GM12878 (cell line): ENCODE data around the gene F7.

Experiments used
- ATF2 ChIP-seq: IDR thresholded peaks from 2 replicates; pipeline ENCODE4 v1.6.1; 2012; ENCODE audit warnings: low read length, inconsistent platforms
- BRCA1 ChIP-seq: IDR thresholded peaks from 2 replicates; pipeline ENCODE4 v1.6.1; 2011; ENCODE audit warnings: low read depth, low read length, improper control_type of control experiment
- CEBPB ChIP-seq, 2 experiments: fragments of 150-350 bp in 1 of 2; IDR thresholded peaks; 2 replicates each; pipeline ENCODE4 v1.6.1; 2012 to 2014; ENCODE audit warnings: low read depth in 2 of 2, low read length in 2 of 2, borderline replicate concordance in 1 of 2, inconsistent platforms in 1 of 2
- HDAC2 ChIP-seq: fragments of 200-600 bp; sonication (generic); IDR thresholded peaks from 2 replicates; pipeline ENCODE4 v1.6.1; 2017
- IKZF1 ChIP-seq: fragments of 450-650 bp; conservative IDR thresholded peaks from 2 replicates; pipeline ENCODE4 v1.6.1; 2017; ENCODE audit warnings: antibody characterized with exemption, mild to moderate bottlenecking
- IRF3 ChIP-seq: fragments of 450-650 bp; IDR thresholded peaks from 2 replicates; pipeline ENCODE4 v1.6.1; 2014; ENCODE audit warnings: mild to moderate bottlenecking
- KDM1A ChIP-seq: fragments of 200-600 bp; sonication (generic); IDR thresholded peaks from 2 replicates; pipeline ENCODE4 v1.6.1; 2016; ENCODE audit warnings: borderline replicate concordance
- NFYB ChIP-seq: IDR thresholded peaks from 2 replicates; pipeline ENCODE4 v1.6.1; 2011; ENCODE audit warnings: low read depth, mild to moderate bottlenecking, low read length, improper control_type of control experiment, moderate library complexity; ENCODE audit not compliant: insufficient read depth
- POLR2A ChIP-seq: IDR thresholded peaks from 2 replicates; pipeline ENCODE4 v1.6.1; 2011; ENCODE audit warnings: low read depth, mild to moderate bottlenecking, low read length
- RFX5 ChIP-seq: IDR thresholded peaks from 2 replicates; pipeline ENCODE4 v1.6.1; 2011; ENCODE audit warnings: low read depth, low read length, improper control_type of control experiment
- USF2 ChIP-seq: IDR thresholded peaks from 2 replicates; pipeline ENCODE4 v1.6.1; 2011; ENCODE audit warnings: low read depth, low read length, improper control_type of control experiment, borderline replicate concordance
- ZNF384 ChIP-seq: IDR thresholded peaks from 2 replicates; pipeline ENCODE4 v1.6.1; 2012; ENCODE audit warnings: low read depth, mild to moderate bottlenecking, low read length, improper control_type of control experiment, borderline replicate concordance

GRCh38 chr13:113065406-113066141 lies 40.0 kb upstream of the F7 start:
- TF ChIP-seq RFX5, result no peak
- no peak for TF ChIP-seq BRCA1
- TF ChIP-seq POLR2A, result no peak
- TF ChIP-seq IRF3, result no peak
- TF ChIP-seq NFYB, result no peak
- no peak for TF ChIP-seq HDAC2
- TF ChIP-seq IKZF1, result no peak
- no peak for TF ChIP-seq CEBPB (IDR thresholded peaks at IDR 0.05; ENCODE audit: borderline replicate concordance in 1 of 2, low read depth in 2 of 2, low read length in 2 of 2)
- no peak for TF ChIP-seq KDM1A
- TF ChIP-seq USF2, result no peak
- TF ChIP-seq ZNF384, result no peak
- TF ChIP-seq ATF2, result no peak
